HL-60/S4 (cell line): ENCODE data around the gene AGBL4.

Experiments used
- in situ Hi-C: fragments of 300-500 bp; cut with MboI; formaldehyde crosslinking; loops from 2 replicates; pipeline ENCODE4 v1.14.3; 2022; ENCODE audit warnings: low sequenced_read_pairs

The AGBL4 gene

GRCh38 chr1:48571303-48571987, 1452.3 kb downstream of the AGBL4 start:
- in situ Hi-C loops = loop anchor here (10.0 kb wide), 1 partner anchor 243 kb away; no protein-coding TSS in a partner anchor

- in situ Hi-C loops = loop anchor here (10.0 kb wide), 1 partner anchor 244 kb away; no protein-coding TSS in a partner anchor
Observed at GRCh38 chr1:48570568-48570967, 1453.2 kb downstream of the AGBL4 start.

GRCh38 chr1:48568501-48568900, 1455.3 kb downstream of the AGBL4 start:
- in situ Hi-C loops = loop anchor here (10.0 kb wide), 1 partner anchor 126 kb away; no protein-coding TSS in a partner anchor

- in situ Hi-C loops = loop anchor here (10.0 kb wide), 1 partner anchor 128 kb away; no protein-coding TSS in a partner anchor
Observed at GRCh38 chr1:48566492-48566891, 1457.3 kb downstream of the AGBL4 start.

- in situ Hi-C loops = loop anchor here (10.0 kb wide), 1 partner anchor 132 kb away; no protein-coding TSS in a partner anchor
Observed at GRCh38 chr1:48563021-48563420, 1460.7 kb downstream of the AGBL4 start.

GRCh38 chr1:48561444-48561843, 1462.3 kb downstream of the AGBL4 start:
- in situ Hi-C loops = loop anchor here (10.0 kb wide), 1 partner anchor 133 kb away; no protein-coding TSS in a partner anchor

- in situ Hi-C loops = loop anchor here (10.0 kb wide), 1 partner anchor 134 kb away; no protein-coding TSS in a partner anchor
Observed at GRCh38 chr1:48560577-48560976, 1463.2 kb downstream of the AGBL4 start.

GRCh38 chr1:48560116-48560515, 1463.6 kb downstream of the AGBL4 start:
- in situ Hi-C loops = loop anchor here (10.0 kb wide), 1 partner anchor 135 kb away; no protein-coding TSS in a partner anchor

- in situ Hi-C loops = no loop called here
Observed at GRCh38 chr1:48558366-48558765, 1465.4 kb downstream of the AGBL4 start.

GRCh38 chr1:48556186-48556850, 1467.4 kb downstream of the AGBL4 start:
- in situ Hi-C loops = no loop called here

GRCh38 chr1:48555271-48555670, 1468.5 kb downstream of the AGBL4 start:
- in situ Hi-C loops = no loop called here

- in situ Hi-C loops = no loop called here
Observed at GRCh38 chr1:48552903-48553606, 1470.7 kb downstream of the AGBL4 start.

- in situ Hi-C loops = no loop called here
Observed at GRCh38 chr1:48552420-48552819, 1471.3 kb downstream of the AGBL4 start.

- in situ Hi-C loops = no loop called here
Observed at GRCh38 chr1:48548985-48549384, 1474.8 kb downstream of the AGBL4 start.

- in situ Hi-C loops = no loop called here
Observed at GRCh38 chr1:48547561-48548220, 1476.1 kb downstream of the AGBL4 start.

- in situ Hi-C loops = no loop called here
Observed at GRCh38 chr1:48543854-48544253, 1479.9 kb downstream of the AGBL4 start.

GRCh38 chr1:48540587-48540986, 1483.2 kb downstream of the AGBL4 start:
- in situ Hi-C loops = no loop called here

- in situ Hi-C loops = no loop called here
Observed at GRCh38 chr1:48536477-48536876, 1487.3 kb downstream of the AGBL4 start.

- in situ Hi-C loops = no loop called here
Observed at GRCh38 chr1:48532976-48533375, 1490.8 kb downstream of the AGBL4 start.

GRCh38 chr1:48530727-48531351, 1492.9 kb downstream of the AGBL4 start:
- in situ Hi-C loops = no loop called here
